Measurements from ENCODE around the gene SYF2.
"Not testable (repeated sequence)": the region's sequence is repeated elsewhere in the genome, so short reads cannot be mapped to it uniquely, and the experiment has no call there.

The SYF2 gene

GRCh38 chr1:25204797-25205480 is 27.4 kb downstream of the SYF2 start:
- DNase-seq, result peak; percentile 61

DNA sequence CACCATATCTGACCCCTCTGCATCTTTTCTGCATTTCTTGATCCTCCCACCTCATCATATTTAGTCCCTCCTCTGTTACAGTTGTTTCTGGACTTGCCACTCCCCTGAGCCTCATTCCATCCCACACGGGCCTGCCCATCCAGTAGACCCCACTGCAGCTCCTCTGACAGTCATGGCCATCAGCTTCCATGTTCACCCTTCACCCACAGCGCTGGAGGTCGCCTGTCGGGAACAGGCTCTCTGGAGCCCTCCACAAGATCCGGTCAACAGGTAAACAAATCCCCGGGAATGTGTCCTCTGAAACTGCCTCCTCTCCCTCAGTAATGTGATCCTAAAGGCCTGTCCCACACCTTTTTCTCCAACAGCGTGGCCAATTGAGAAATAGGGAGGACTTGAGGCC is 31.3 kb downstream of the SYF2 start:
- no peak for DNase-seq

DNA sequence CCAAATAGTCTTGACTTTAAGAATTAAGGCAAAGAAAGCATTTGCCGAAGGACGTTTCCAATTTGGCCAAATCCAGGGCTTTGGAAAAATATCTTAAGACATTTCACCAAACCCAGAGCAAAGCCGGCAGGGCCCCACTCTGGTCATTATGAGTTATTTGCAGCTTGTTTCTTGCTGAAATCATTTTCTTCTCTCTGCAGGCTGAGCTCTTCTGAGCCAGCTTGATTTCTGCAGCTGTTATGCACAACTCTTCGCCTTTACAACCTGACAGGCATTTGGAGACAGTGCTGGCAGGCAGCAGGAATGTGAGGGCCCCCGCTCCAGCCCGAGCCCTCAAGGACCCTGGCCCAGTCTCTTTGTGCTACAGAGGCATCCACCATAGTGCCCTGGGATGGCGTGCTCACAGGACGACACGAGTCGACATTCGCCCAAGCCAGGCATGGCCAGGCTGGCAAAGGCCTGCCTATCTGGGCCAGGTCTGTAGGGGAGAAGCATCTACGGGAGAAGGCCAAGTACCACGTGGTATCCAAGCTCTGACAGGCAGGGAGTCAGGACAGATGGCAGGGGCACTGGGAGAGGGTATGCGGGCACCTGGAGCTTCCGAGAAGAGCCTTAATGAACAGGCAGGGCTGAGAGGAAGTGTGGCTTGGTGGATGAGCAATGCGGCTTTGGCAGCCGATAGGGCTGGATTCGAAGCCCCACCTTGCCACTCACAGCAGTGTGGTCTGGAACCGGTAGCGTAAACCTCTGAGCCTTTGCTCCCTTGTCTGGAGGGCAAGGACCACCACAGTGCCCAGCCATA is 32.3 kb downstream of the SYF2 start:
- no peak for DNase-seq

DNA sequence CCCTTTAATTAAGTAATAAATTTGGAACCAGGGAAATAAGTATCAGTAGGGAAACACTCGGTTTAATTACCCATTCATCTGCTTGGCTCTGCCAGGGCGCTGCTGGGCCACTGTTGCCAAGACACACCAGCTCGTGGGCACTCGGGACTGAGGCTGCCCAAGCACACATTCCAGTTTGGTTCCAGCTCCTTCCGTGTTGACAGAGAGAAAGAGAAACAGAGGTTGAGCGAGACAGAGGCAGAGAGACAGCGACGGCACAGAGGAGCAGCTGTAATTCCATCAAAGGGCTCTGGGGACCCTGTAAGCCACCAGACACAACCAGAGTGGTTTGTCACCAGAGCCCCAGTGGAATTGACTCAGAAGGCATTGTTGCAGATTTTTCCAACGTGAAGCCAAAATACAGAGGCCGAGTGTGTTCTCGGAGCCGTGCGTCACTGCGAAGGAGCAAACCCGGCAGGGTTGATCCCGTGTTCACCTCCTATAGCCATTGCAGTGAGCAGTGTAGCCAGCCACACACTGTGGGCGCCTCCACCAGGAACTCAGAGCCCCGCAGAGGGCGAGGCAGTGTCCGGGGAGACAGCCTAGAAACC is 33.5 kb downstream of the SYF2 start:
- DNase-seq, result peak; percentile 92

GRCh38 chr1:25197982-25198662 is 34.2 kb downstream of the SYF2 start:
- DNase-seq, result no peak

DNA sequence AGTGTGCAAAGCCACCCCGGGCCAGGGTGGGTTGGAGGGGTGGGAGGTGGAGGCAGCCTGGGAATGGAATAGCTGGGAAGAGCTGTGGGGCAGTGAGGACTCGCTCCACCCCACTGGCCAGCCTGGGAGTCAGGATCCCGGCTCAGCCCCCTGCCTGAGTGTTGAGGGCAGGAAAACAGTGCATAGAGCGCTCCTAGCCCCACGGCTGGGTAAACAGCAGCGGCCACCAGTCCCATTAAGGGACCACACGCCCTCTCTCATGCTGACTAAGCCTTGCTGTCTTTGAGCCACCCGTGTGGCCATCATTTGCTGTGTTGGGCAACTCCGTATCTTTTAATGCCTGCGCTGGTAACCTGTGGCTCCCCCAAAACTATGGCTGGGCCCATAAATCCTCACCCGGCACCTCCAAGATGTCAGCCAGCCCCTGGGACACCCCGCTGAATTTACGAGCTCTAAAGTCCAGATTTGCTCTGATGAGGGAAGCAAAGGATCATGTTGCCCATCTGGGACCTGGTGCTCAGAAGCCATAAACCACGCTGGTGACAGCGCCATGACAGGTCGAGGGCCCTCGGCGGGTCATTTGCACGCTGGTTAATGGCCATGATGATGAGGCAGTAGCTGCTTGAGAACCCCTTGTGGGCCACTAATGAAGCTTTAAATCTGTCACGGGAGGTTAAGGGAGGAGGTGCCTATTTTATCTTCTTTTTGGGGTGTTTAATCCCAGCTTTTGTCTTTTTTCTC is 34.9 kb downstream of the SYF2 start:
- DNase-seq, result peak; percentile 47

GRCh38 chr1:25196830-25197229 is 35.5 kb downstream of the SYF2 start:
- DNase-seq, result no peak

DNA sequence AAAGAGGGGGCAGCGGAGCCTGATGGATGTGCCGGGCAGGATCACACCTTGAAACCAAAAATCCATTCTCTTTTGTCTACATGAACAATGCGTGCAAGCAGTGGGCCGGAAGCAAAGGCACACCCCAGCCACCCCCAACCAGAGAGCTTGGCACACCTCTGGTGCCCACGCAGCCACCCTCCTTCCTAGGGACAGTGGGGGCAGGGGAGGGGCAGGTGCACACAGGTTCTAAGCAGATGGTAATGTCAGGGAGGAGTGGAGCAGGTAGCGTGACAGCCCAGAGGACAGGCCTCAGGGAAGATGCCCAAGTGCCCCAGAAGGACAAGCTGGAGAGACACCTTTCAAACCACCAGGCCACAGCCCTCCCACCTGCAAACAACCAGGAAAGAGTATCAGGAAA is 36.5 kb downstream of the SYF2 start:
- DNase-seq, result peak; percentile 36

DNA sequence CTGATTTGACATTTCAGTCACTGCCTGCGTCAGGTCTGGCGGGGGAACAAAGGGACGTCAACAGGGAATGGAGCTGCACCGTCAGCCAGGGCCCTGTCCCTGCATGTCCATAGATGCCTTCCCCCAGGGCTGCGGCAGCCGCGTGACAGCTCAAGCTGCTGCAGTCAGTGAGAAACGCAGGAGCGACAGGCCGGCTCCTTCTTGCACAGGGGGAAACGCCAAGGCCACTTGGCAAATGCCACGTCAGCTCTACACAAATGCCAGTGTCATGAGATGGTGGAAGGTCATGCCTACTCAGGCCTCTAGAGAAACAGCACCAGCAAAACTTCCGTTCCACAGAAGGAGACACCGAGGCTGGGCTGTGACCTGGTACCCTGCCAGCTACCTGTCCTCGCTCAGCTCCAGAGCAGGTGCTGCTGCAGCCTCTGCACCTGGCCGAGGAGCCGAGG is 37.7 kb downstream of the SYF2 start:
- no peak for DNase-seq

DNA sequence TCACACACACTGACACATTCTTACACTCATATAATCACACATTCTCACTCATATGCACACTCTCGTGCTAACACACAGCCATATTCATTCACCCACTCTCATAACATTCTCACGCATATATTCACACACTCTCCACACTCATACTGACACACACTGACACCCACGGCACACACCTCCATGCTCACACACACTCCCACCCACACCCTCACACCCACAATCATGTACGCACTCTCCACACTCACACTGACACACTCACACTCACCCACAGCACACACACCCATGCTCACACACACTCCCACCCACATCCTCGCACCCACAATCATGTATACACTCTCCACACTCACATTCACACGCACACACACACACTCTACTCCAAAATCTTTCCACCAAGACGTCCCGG is 38.2 kb downstream of the SYF2 start:
- no peak for DNase-seq

DNA sequence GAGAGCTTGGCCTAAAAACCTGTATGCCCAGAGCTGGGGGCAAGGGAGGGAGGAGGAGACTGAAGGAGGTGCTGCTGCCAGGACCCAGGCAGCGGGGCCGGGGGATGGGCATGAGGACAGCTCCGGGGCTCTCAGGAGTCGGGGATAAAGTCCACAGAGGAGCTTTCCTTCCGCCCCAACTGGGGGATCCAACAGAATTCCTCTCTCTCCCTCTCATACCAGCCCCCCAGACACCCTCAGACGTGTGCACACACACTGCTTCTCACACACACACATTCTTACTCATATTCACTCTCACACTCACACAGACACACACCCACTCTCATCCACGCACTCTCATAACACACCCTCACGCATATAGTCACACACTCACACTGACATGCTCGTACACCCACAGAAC is 39.1 kb downstream of the SYF2 start:
- DNase-seq, result no peak

DNA sequence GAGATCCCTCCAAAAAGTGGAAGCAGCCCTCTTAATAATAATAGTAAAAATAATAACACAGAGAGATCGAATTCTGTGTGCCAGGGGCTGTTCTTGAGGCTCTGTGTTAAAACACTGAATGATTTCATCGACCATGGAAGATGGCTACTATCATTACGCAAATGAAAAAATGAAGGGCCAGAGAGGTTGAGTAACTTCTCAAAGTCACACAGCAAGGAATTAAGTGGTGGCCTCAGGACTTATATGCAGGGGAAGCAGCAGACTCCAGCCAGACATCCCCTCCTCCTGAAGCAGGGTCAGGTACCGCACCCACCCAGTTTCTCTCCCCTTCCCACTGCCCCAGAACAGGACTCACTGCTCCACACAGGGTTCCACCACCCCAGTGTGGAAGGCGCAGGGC is 40.1 kb downstream of the SYF2 start:
- no peak for DNase-seq

DNA sequence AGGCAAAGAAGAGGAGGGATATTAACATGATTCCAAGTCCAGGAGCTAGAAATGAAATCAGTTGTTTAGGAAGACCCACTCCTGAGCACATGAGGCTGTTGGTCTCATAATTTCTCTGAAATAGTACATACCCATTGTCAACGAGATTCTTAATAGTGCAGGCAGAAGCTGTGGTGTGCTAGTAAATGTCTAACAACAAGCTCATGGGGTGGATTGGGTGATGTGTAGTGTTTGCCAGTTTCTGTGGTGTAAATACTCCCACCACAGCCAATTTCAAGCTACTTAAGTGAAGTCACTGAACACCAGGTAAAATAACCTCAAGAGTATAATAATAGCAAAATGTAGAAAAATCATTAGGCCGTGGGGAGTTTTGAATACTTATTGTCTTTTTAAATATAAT is 42.0 kb downstream of the SYF2 start:
- no peak for DNase-seq

GRCh38 chr1:25187904-25188303 is 44.4 kb downstream of the SYF2 start:
- DNase-seq, result not testable (repeated sequence)

DNA sequence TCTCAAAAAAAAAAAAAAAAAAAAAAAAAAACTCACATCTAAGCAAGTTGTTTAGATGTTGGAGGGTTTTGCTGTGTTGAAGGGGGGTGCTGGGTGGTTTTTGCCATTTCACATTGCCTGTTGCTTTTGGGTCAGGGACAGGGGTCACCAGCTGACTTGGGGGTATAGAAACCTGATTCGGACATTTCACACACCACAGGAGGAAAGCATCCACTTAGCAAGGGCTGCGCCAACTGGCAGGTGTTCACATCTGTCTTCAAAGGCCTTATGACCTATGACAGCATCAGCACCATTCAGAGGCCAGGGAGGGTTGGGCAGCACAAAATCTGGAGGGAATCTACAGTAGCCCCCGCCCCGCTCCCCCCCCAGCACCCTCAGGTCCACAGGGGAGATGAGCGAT is 45.2 kb downstream of the SYF2 start:
- no peak for DNase-seq

GRCh38 chr1:25186161-25187007 is 45.9 kb downstream of the SYF2 start:
- no peak for DNase-seq

DNA sequence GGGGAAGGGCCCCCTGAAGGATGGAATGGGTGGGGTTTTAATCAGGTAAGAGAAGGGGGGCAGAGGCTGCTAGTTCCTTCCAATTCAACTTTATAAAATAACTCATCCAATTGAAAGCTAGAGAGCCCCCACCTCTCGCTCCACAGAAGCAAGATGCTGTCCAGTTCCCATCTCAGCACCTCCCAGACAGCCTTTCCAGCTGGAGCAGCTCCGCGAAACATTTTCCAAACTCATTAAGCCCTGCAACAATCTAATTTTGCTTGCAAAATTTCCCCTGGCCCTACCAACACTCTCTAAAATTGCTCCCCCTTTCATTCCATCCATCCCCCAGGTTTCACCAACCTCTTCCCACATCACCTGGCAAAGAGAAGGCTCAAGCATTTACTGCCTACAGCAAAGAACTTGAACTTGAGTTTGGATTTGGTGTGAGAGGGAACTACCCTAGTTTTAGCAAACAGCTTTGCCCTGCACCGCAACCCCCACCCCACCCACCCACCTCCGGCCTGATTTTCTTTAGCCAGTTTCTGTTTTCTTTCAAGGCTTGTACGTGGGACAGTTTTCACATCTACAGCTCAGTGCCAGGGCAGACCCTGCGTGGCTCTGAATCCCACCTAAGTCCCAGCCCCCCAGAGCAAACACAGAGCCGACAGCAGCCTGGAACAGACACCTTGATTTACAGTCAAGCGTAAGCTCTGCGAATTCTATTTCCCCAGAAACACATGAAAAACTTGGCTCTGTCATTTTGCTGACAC is 46.7 kb downstream of the SYF2 start:
- DNase-seq, result no peak

- no peak for DNase-seq
Measured at GRCh38 chr1:25184001-25184762, 48.1 kb downstream of the SYF2 start.

- no peak for DNase-seq
Measured at GRCh38 chr1:25183126-25183980, 48.9 kb downstream of the SYF2 start.

All from NCI-H1105 treated with DMSO at 0.1 percent for 48 hours (cell line).